Measurements from ENCODE around the gene FKBP6. TPM values are rescaled to one million over a fixed set of nuclear protein-coding genes. Genes with fewer than 3 reads are reported as not detected.
"Not testable (repeated sequence)": the region's sequence is repeated elsewhere in the genome, so short reads cannot be mapped to it uniquely, and the experiment has no call there.

The FKBP6 gene
- total RNA-seq, 1 experiment from 2014 or later, result not detected

GRCh38 chr7:73316521-73316920 is 11.4 kb upstream of the FKBP6 start:
- Histone ChIP-seq H3K4me3 (ENCODE audit: low read depth, low read length, poor library complexity, severe bottlenecking) (no peak overlapping the region), H3K27me3 (replicated peaks; ENCODE audit: insufficient read depth, low read depth, low read length, poor library complexity) (no peaks in the 10 kb centered on the region), H3K4me1 (ENCODE audit: insufficient read depth, low read length, poor library complexity, severe bottlenecking) (no peaks in the 10 kb centered on the region), H3K9me3 (ENCODE audit: low read depth, low read length, poor library complexity, severe bottlenecking) (no peaks in the 10 kb centered on the region), H3K36me3 (ENCODE audit: insufficient read depth, low read length, poor library complexity, severe bottlenecking) (no peaks in the 10 kb centered on the region), H3K27ac (ENCODE audit: low read depth, low read length, poor library complexity, severe bottlenecking) (no peak overlapping the region)
- ChIA-PET POLR2A (ENCODE audit: low non-redundant PET) (no interaction called here), CTCF (no interaction called here)
- no peak for DNase-seq (ENCODE audit: low spot score)
- TF ChIP-seq CTCF (conservative IDR thresholded peaks at IDR 0.05; ENCODE audit: low read depth, low read length) (no peak), EZH2 (IDR thresholded peaks at IDR 0.05; ENCODE audit: borderline replicate concordance, low read depth, low read length, poor library complexity, severe bottlenecking) (no peak)
- BruUV-seq (replicated peaks), result no TSS peak
- intact Hi-C loops (cut with micrococcal nuclease; ENCODE audit: unreplicated experiment), result no loop called here

GRCh38 chr7:73318656-73319204 is 9.2 kb upstream of the FKBP6 start:
- H3K27ac ChIP-seq (ENCODE audit: low read depth, low read length, poor library complexity, severe bottlenecking); H3K9me3 ChIP-seq (ENCODE audit: low read depth, low read length, poor library complexity, severe bottlenecking); DNase-seq (ENCODE audit: low spot score); H3K27me3 ChIP-seq (replicated peaks; ENCODE audit: insufficient read depth, low read depth, low read length, poor library complexity); BruUV-seq (replicated peaks); H3K36me3 ChIP-seq (ENCODE audit: insufficient read depth, low read length, poor library complexity, severe bottlenecking); H3K4me1 ChIP-seq (ENCODE audit: insufficient read depth, low read length, poor library complexity, severe bottlenecking); CTCF ChIA-PET; POLR2A ChIA-PET (ENCODE audit: low non-redundant PET); H3K4me3 ChIP-seq (ENCODE audit: low read depth, low read length, poor library complexity, severe bottlenecking); intact Hi-C loops (cut with micrococcal nuclease; ENCODE audit: unreplicated experiment): not testable (repeated sequence)

GRCh38 chr7:73319541-73319940 is 8.4 kb upstream of the FKBP6 start:
- intact Hi-C loops (cut with micrococcal nuclease; ENCODE audit: unreplicated experiment); BruUV-seq (replicated peaks); CTCF ChIA-PET: not testable (repeated sequence)

GRCh38 chr7:73320009-73320408 is 8.0 kb upstream of the FKBP6 start:
- POLR2A ChIA-PET (ENCODE audit: low non-redundant PET); H3K36me3 ChIP-seq (ENCODE audit: insufficient read depth, low read length, poor library complexity, severe bottlenecking); H3K9me3 ChIP-seq (ENCODE audit: low read depth, low read length, poor library complexity, severe bottlenecking); H3K27me3 ChIP-seq (replicated peaks; ENCODE audit: insufficient read depth, low read depth, low read length, poor library complexity); CTCF ChIA-PET; H3K4me3 ChIP-seq (ENCODE audit: low read depth, low read length, poor library complexity, severe bottlenecking); H3K4me1 ChIP-seq (ENCODE audit: insufficient read depth, low read length, poor library complexity, severe bottlenecking); DNase-seq (ENCODE audit: low spot score); BruUV-seq (replicated peaks); H3K27ac ChIP-seq (ENCODE audit: low read depth, low read length, poor library complexity, severe bottlenecking): not testable (repeated sequence)
- intact Hi-C loops (cut with micrococcal nuclease; ENCODE audit: unreplicated experiment), result loop anchor here (5.0 kb wide), 1 partner anchor 132 kb away; no protein-coding TSS in a partner anchor

More at GRCh38 chr7:73319541-73319940, 8.4 kb upstream of the FKBP6 start:
- H3K4me1 ChIP-seq (ENCODE audit: insufficient read depth, low read length, poor library complexity, severe bottlenecking); H3K36me3 ChIP-seq (ENCODE audit: insufficient read depth, low read length, poor library complexity, severe bottlenecking); H3K27me3 ChIP-seq (replicated peaks; ENCODE audit: insufficient read depth, low read depth, low read length, poor library complexity); H3K4me3 ChIP-seq (ENCODE audit: low read depth, low read length, poor library complexity, severe bottlenecking); H3K9me3 ChIP-seq (ENCODE audit: low read depth, low read length, poor library complexity, severe bottlenecking); POLR2A ChIA-PET (ENCODE audit: low non-redundant PET); H3K27ac ChIP-seq (ENCODE audit: low read depth, low read length, poor library complexity, severe bottlenecking); DNase-seq (ENCODE audit: low spot score): not testable (repeated sequence)

- DNase-seq (ENCODE audit: low spot score); H3K4me1 ChIP-seq (ENCODE audit: insufficient read depth, low read length, poor library complexity, severe bottlenecking); BruUV-seq (replicated peaks); H3K9me3 ChIP-seq (ENCODE audit: low read depth, low read length, poor library complexity, severe bottlenecking); POLR2A ChIA-PET (ENCODE audit: low non-redundant PET); H3K27ac ChIP-seq (ENCODE audit: low read depth, low read length, poor library complexity, severe bottlenecking); H3K27me3 ChIP-seq (replicated peaks; ENCODE audit: insufficient read depth, low read depth, low read length, poor library complexity); H3K36me3 ChIP-seq (ENCODE audit: insufficient read depth, low read length, poor library complexity, severe bottlenecking); H3K4me3 ChIP-seq (ENCODE audit: low read depth, low read length, poor library complexity, severe bottlenecking): not testable (repeated sequence)
- intact Hi-C loops (cut with micrococcal nuclease; ENCODE audit: unreplicated experiment), result loop anchor here (5.0 kb wide), 1 partner anchor 129 kb away; no protein-coding TSS in a partner anchor
- CTCF ChIA-PET, result interaction anchor here (0.5 to 1.6 kb wide), 6 partner anchors 9 to 297 kb away, joined by 3 to 10 read pairs (median 4); no protein-coding TSS in a partner anchor
These were observed 4.4 kb upstream of the FKBP6 start for GRCh38 chr7:73323434-73324080.

Data from A673 (cell line).